Upper lobe of right lung (tissue), 1 donor: Measurements from ENCODE around the gene SREBF2. TPM values are rescaled to one million over a fixed set of nuclear protein-coding genes. Genes with fewer than 3 reads are reported as not detected.

ENCODE experiments used
- ATAC-seq: fragments of 200-7000 bp; cut with Tn5 transposase; one replicate; pipeline ENCODE4 v1.9.1; 2020; ENCODE audit warnings: mild to moderate bottlenecking, moderate library complexity
- DNase-seq: peaks from one replicate; pipeline ENCODE4 v3.0.0-alpha.2; 2020
- H3K27ac ChIP-seq: fragments of 200-600 bp; one replicate; pipeline ENCODE4 v1.8.0; 2022
- H3K27me3 ChIP-seq: fragments of 200-600 bp; one replicate; pipeline ENCODE4 v1.8.0; 2022; ENCODE audit warnings: mild to moderate bottlenecking
- H3K36me3 ChIP-seq: fragments of 200-600 bp; one replicate; pipeline ENCODE4 v1.8.0; 2022
- H3K4me1 ChIP-seq: fragments of 200-600 bp; one replicate; pipeline ENCODE4 v1.8.0; 2022
- H3K4me3 ChIP-seq: fragments of 200-600 bp; one replicate; pipeline ENCODE4 v1.8.0; 2022; ENCODE audit warnings: mild to moderate bottlenecking
- H3K9me3 ChIP-seq: fragments of 200-600 bp; one replicate; pipeline ENCODE4 v1.8.0; 2022
- intact Hi-C: fragments of 100-400 bp; cut with DNase I; formaldehyde crosslinking; loops from one replicate; pipeline ENCODE4 v1.11.0; 2022
- total RNA-seq: library from RNA; stranded (reverse); fragmentation: NEBNext Ultra II Directional; extraction: Animal tissue kit (Norgen Biotek cat#: 25700); gene quantifications from one replicate; pipeline ENCODE4 v1.2.1, GENCODE V29; 2021
- TF ChIP-seq, protein P1 (sequence below): fragments of 200-600 bp; IDR thresholded peaks from one replicate; pipeline ENCODE4 v1.8.0; 2022; ENCODE audit warnings: antibody characterized with exemption
- donor health status: DM: no; HTN: yes; CAD: no; lungs with severe emphysema.

SREBF2 gene
- total RNA-seq, 1 donor from 2014 or later, result 156 TPM

DNA sequence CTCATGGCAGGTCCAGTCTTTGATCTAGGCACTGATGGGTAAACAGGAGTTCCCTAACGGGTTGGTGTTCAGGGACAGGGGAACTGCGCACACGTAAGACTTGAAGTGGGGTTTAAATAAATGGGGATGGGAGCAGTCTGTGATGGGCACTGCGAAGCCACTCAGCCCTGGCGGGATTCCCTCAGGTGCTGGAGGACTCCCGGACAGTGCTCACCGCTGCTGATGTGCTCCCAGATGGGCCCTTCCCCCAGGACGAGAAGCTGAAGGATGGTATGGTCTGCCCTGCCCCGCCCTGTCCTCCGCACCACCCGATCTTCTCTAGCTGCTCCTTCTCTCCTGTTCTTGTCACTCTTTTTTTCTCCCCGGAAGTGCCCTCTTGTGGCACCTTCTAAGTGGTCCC is 22.9 kb upstream of the SREBF2 start:
- intact Hi-C loops, result no loop called here
- no peaks in the 10 kb centered on the region for H3K36me3 ChIP-seq
- H3K27ac ChIP-seq, result no peak overlapping the region
- no peaks in the 10 kb centered on the region for H3K9me3 ChIP-seq
- DNase-seq, result no peak
- TF ChIP-seq, protein P1, sequence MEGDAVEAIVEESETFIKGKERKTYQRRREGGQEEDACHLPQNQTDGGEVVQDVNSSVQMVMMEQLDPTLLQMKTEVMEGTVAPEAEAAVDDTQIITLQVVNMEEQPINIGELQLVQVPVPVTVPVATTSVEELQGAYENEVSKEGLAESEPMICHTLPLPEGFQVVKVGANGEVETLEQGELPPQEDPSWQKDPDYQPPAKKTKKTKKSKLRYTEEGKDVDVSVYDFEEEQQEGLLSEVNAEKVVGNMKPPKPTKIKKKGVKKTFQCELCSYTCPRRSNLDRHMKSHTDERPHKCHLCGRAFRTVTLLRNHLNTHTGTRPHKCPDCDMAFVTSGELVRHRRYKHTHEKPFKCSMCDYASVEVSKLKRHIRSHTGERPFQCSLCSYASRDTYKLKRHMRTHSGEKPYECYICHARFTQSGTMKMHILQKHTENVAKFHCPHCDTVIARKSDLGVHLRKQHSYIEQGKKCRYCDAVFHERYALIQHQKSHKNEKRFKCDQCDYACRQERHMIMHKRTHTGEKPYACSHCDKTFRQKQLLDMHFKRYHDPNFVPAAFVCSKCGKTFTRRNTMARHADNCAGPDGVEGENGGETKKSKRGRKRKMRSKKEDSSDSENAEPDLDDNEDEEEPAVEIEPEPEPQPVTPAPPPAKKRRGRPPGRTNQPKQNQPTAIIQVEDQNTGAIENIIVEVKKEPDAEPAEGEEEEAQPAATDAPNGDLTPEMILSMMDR, result no peak
- ATAC-seq, result no peak
- H3K27me3 ChIP-seq, result no peaks in the 10 kb centered on the region
- no peak overlapping the region for H3K4me3 ChIP-seq
- no peaks in the 10 kb centered on the region for H3K4me1 ChIP-seq

DNA sequence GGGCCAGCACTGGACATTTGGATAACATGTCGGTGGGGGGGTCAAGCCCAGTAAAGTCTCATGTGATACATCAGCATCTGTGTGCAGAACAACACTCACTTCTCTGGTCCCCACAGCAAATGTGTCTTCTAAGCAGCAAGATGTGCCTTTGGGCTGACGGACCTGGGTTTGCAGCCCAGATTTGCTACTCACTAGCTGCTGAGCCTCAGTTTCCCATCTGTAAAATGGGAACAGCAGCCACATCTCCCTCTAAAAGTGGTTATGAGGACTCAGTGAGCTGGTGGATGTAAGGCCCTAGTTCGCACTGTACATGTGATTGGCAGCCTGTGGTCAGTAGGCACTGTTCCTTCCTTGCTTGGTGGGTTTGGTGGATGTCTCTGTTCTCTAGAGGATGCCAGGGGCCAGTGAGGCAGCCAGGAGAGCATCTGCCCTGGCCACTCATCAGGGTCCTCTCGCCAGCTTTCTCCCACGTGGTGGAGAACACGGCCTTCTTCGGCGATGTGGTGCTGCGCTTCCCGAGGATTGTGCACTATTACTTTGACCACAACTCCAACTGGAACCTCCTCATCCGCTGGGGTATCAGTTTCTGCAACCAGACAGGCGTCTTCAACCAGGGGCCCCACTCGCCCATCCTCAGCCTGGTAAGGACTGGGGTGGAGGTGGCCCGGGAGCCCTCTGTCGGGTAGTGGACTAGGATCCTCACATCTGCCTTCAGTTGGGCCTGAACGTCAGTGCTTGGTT is 19.9 kb upstream of the SREBF2 start:
- ATAC-seq (no peak), DNase-seq (no peak)
- TF ChIP-seq, protein P1, result no peak
- no peaks in the 10 kb centered on the region for H3K36me3 ChIP-seq
- H3K27ac ChIP-seq, result no peak overlapping the region
- no peaks in the 10 kb centered on the region for H3K4me1 ChIP-seq
- no peaks in the 10 kb centered on the region for H3K27me3 ChIP-seq
- intact Hi-C loops, result no loop called here
- no peak overlapping the region for H3K4me3 ChIP-seq
- no peaks in the 10 kb centered on the region for H3K9me3 ChIP-seq

DNA sequence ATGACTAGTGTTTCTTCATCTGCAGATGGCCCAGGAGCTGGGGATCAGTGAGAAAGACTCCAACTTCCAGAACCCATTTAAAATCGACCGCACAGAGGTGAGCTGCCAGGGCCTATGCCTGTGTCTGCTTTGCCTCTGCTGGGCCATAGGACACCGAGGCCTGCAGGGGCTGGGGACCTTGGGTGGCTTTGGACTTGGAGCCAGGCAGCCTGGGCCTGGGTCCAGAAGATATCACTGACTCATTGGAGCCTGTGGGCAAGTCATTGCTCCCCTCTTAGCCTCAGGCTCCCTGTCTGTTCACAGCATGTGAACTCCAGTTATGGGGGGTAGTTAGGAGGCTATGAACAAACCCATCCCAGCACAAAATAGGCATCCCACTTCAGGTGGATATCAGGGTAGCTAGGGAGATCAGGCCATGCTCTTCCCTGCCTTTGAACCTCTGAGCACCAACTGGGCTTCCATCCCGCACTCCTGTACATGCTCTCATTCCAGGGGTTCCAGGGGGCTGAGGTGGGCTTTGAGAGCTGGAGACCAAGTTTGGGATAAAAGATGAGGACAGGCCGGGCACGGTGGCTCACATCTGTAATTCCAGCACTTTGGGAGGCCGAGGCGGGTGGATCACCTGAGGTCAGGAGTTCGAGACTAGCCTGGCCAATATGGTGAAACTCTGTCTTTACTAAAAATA is 19.0 kb upstream of the SREBF2 start:
- H3K27ac ChIP-seq, result no peak overlapping the region
- no peak for ATAC-seq
- intact Hi-C loops, result no loop called here
- no peaks in the 10 kb centered on the region for H3K4me1 ChIP-seq
- no peak for DNase-seq
- no peaks in the 10 kb centered on the region for H3K9me3 ChIP-seq
- H3K27me3 ChIP-seq, result no peaks in the 10 kb centered on the region
- H3K36me3 ChIP-seq, result no peaks in the 10 kb centered on the region
- TF ChIP-seq, protein P1, result no peak
- no peak overlapping the region for H3K4me3 ChIP-seq

DNA sequence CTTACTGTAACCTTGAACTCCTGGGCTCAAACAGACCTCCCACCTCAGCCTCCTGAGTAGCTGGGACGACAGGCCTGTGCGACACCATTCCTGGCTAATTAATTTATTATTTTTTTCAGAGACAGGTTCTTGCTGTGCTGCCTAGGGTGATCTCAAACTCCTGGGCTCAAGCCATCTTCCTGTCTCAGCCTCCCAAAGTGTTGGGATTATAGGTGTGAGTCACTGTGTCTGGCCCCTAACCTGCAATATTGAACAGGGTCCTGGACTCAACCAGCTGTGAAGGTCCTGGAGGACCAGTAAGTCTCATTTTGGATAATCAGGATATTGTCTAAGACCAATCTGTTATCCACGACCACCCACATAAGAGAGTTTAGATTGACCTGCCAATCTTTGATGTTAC is 17.2 kb upstream of the SREBF2 start:
- no peak for ATAC-seq
- H3K36me3 ChIP-seq, result no peaks in the 10 kb centered on the region

DNA sequence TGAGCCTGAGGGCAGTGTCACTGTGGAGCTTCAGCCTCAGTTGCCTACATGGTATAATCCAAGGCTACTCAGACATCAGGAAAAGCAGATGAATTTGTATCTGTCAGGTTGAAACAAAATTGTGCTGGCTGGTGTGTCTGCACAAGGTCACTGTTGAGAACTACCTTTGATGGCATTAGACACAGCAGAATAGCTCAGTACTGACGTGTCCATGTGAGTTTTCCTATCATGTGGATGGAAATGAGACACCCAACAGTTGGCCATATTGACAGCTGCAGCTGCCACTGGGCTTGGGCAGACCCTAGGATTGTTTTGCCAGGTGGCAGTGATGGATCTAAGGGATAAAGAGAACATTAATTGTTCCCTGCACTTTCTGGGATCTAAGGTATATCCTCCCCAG is 16.7 kb upstream of the SREBF2 start:
- H3K36me3 ChIP-seq, result no peaks in the 10 kb centered on the region

More for the DNA sequence above, 17.2 kb upstream of the SREBF2 start:
- no peak overlapping the region for H3K27ac ChIP-seq
- DNase-seq, result no peak
- no peaks in the 10 kb centered on the region for H3K9me3 ChIP-seq
- H3K4me3 ChIP-seq, result no peak overlapping the region
- TF ChIP-seq, protein P1, result no peak
- no peaks in the 10 kb centered on the region for H3K4me1 ChIP-seq
- intact Hi-C loops, result no loop called here
- H3K27me3 ChIP-seq, result no peaks in the 10 kb centered on the region

More for the DNA sequence above, 16.7 kb upstream of the SREBF2 start:
- ATAC-seq (no peak), DNase-seq (no peak)
- no peaks in the 10 kb centered on the region for H3K27me3 ChIP-seq
- H3K4me1 ChIP-seq, result no peaks in the 10 kb centered on the region
- intact Hi-C loops, result no loop called here
- H3K4me3 ChIP-seq, result no peak overlapping the region
- H3K27ac ChIP-seq, result no peak overlapping the region
- no peaks in the 10 kb centered on the region for H3K9me3 ChIP-seq
- TF ChIP-seq, protein P1, result no peak
